NT2/D1 (cell line): ENCODE measurements around the gene CCDC188.

Experiments used
- SUZ12 ChIP-seq: IDR thresholded peaks from 2 replicates; pipeline ENCODE4 v1.6.1; 2011; ENCODE audit not compliant: insufficient read length, insufficient read depth; ENCODE audit errors: extremely low read depth
- YY1 ChIP-seq: IDR thresholded peaks from 2 replicates; pipeline ENCODE4 v1.6.1; 2011; ENCODE audit not compliant: insufficient read length, insufficient read depth

DNA sequence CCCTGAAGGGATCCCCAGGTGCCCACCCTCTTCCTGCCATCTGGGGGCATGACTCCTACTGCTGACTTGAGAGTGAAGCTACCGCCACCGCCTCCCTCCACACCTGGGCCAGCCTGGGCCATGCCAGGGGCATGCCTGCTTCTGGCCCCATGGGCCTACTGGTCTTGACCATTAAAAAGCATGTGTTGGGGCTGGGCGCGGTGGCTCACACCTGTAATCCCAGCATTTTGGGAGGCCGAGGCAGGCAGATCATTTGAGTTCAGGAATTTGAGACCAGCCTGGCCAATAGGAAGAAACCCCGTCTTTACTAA is 37.7 kb upstream of the CCDC188 start:
- no peak for TF ChIP-seq SUZ12
- TF ChIP-seq YY1, result no peak
